ENCODE results near the gene NAMPT.
"Not testable (repeated sequence)": the region's sequence is repeated elsewhere in the genome, so short reads cannot be mapped to it uniquely, and the experiment has no call there.

NAMPT gene

DNA sequence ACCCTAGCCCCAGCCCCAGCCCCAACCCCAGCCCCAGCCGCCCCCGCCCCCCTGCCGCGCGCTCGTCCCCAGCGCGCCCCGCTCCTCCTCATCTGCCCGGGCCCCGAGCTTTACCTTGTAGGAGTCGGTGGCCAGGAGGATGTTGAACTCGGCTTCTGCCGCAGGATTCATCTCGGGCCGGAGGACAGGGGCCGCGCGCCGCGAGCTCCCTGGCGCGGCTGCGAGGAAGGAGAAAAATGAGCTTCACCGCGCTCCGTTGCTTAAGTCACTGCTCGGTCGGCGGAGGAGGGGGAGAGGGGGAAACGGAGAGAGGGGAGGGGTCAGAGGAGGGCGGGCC, at the start of gene NAMPT:
NAMPT (minus strand) TSS at position 270 of the 337 bp plus-strand sequence; CDS start at position 171, 99 bp downstream.
- DNase-seq (ENCODE audit: low read depth in 2 of 2) = no peak

DNA sequence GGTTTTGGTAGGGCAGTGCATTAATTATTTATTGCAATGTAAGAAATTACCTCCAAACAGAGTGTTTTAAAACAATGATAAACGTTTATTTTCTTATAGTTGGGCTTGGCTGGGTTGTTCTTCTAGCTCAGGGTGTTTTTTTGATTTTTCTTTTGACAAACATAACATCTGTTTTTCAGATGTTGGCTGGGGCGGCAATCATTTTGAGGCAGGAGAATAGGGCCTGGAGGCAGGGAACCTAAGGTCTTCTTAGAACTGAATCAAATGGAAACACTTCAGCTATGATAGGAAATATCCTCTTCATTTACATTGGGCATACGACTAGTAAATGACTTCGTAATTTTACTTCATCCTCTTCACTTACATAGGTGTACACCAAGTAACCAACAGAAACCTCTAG, 47.4 kb upstream of the NAMPT start:
- no peak for DNase-seq (ENCODE audit: low read depth in 2 of 2)

DNA sequence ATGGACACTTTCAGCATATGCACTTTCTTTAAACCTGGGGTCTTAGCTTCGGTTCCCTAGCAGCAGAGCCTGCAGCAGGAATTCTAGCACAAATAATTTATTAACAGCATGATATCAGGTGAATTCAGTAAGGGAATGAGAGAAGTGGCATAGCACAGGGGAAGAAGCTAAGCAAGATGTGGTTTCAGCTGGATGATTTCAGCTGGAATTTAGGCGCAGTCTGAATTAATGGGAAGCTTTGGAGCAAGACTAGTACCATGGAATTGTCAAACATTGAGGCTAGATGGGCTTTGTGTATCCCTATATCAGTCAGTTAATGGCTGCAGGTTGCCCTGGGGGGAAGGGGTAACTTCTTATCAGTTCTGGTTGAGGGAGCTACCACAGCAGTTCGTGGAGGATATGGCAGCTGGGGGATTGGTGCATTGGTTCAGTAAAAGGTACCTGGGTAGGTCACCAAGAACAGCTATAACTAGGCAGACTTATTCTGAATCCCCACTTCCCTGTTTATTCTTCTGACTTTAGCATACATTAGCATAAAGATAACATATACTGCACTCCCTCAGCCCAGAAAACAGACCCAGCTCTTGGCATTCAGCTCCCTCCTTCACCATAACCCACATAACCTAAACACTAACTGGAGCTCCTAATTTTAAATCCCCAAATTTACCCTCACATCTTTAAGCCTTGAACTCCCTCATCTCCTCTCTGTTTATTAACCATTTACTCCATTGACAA, 46.8 kb upstream of the NAMPT start:
- DNase-seq (ENCODE audit: low read depth in 2 of 2) = no peak

DNA sequence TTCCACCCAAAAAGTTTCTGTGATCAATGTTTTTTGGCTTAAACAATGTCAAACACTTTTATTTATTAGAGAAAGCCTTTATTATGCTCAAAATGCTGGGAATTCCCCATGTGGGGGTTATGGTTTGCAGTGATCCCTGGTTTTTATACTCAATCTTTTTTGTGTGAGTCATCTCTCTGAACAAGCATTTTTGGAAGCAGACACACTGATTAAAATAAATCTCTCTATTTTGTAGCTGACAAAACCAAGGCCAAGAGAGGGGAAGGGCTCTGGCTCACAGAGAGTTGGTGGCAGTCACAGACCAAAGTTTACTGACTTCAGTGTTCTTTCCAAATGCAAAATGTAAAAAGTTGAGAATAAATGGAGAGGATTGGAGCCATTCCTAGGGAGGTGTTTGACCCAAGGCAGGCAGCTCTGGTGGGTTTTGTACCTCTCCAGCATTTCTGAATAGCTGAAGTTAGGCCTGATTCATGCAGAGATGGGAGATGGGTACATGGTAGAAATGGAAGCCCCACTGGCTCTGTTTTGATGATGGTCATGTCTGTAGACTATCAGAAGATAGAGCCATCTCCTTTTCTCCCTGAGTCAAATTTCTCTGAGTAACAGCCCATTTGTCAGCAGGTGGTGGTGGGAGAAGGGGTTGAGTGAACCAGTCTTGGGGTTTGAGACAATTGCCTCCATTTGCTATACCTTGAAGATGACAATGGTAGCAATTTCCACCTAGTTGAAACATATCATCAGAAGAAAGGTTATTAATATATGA, 45.4 kb upstream of the NAMPT start:
- DNase-seq (ENCODE audit: low read depth in 2 of 2) = no peak

DNA sequence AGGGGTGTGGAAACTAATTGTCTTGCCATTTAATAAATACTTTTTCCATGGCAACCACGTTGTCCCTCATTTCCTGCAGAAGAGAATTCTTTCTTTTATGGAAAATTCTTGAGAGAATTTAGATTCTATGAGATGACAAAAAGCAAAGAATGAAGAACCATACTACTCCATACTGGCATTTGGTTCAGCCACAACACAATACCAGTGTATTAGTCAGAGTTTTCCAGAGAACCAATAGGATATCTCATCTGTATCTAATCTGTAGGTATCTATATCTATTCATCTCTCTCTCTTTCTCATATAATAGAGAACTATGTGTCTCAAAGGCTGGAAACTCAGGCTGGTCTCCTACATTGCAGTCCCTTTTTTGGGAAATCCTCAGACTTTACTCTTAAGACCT, 44.6 kb upstream of the NAMPT start:
- DNase-seq (ENCODE audit: low read depth in 2 of 2) = no peak

DNA sequence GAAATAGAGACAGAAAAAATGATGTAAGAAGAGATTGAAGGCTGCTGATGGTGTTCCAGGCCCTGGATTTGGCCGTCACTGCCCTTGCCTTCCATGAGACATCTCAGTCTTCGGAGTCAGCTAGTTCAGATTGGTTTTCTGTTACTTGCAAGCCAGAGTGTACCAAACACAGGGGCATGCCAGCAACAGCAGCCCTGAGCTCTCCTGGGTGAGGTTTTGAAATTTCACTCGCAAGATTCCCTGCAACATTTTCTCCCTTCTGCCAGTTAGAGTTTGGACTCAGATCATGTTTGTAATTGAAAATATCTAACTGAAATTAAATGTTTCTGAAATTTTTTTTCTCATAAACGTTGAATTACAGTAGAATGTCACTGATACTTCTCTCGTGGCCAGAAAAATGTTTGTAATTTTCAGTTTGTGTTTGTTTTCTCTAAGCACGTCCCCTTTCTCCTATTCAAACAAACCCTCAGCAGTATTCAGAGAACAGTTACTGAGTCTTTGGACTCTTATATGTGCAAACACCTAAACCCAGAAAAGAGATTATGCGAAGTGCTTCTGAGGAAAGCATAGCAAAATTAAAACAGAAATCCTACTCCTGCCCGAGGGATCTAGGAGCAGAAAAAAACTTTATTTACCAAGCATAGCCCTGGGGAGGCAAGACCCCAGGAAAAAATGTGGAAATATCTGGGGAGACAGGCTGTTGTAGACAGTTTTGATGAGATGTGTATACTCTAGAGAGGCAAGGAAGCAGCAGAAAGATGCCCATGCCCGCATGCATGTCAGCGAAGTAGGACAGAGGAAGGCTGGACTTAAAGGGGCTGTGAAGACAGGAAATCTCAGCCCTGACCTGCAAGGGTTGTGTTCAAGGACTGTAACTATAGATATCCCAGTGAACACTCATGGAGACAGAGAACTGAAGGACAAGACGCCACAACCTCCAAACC, 43.0 kb upstream of the NAMPT start:
- DNase-seq (ENCODE audit: low read depth in 2 of 2) = no peak

DNA sequence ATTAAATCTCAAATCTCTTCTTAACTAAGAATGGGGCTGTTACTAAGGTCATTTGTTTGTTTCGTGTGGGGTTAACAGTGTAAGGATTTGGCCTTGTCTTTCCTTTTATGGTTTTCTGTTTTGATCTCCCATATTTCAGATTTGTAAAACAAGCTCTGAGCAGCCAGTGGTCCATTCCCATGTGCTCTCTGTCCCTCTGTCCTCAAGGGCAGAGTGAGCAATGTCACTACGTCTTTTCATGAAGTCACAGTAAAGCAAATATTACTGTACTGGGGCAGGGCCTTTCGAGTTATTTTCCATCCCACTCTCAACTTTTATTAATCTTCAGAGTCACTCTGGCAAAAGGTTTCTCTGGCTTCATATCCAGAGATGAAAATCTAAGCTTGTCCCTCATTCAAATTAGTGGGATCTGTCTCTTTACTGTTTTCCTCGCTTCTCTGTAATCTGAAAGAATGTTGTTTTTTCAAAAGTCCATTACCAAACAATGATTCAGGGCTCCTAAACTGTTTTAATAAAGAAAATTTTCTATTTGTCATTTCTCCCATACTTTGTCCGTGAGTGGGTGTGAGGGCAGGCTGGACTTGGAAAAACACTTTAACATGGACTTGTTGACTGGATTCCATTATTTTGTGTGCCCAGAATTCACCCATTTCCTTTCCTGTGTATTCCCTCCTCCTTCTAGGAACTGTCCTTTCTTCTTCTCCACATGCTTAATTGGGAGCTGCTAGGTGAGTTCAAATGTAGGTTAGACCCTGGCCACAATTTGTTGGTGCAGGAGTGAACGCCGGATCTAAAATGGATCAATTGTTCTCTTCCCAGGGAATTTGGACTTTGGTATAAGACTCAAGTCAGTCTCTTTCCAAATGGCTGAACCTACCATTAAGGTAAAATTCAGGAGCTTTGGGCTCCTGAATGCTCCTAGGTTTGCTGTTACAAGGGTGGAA, 42.1 kb upstream of the NAMPT start:
- DNase-seq (ENCODE audit: low read depth in 2 of 2) = no peak

DNA sequence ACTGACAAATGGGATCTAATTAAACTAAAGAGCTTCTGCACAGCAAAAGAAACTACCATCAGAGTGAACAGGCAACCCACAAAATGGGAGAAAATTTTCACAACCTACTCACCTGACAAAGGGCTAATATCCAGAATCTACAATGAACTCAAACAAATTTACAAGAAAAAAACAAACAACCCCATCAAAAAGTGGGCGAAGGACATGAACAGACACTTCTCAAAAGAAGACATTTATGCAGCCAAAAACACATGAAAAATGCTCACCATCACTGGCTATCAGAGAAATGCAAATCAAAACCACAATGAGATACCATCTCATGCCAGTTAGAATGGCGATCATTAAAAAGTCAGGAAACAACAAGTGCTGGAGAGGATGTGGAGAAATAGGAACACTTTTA, 39.7 kb upstream of the NAMPT start:
- not testable (repeated sequence) for DNase-seq (ENCODE audit: low read depth in 2 of 2)

DNA sequence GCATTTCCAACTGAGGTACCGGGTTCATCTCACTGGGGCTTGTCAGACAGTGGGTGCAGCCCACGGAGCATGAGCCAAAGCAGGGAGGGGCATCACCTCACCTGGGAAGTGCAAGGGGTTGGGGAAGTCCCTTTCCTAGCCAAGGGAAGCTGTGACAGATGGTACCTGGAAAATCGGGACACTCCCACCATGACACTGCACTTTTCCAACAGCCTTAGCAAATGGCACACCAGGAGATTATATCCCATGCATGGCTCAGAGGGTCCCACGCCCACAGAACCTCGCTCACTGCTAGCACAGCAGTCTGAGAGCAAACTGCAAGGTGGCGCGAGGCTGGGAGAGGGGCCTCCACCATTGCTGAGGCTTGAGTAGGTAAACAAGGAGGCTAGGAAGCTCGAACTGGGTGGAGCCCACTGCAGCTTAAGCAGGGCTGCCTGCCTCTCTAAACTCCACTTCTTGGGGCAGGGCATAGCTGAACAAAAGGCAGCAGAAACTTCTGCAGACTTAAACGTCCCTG, 35.5 kb upstream of the NAMPT start:
- DNase-seq (ENCODE audit: low read depth in 2 of 2) = not testable (repeated sequence)

DNA sequence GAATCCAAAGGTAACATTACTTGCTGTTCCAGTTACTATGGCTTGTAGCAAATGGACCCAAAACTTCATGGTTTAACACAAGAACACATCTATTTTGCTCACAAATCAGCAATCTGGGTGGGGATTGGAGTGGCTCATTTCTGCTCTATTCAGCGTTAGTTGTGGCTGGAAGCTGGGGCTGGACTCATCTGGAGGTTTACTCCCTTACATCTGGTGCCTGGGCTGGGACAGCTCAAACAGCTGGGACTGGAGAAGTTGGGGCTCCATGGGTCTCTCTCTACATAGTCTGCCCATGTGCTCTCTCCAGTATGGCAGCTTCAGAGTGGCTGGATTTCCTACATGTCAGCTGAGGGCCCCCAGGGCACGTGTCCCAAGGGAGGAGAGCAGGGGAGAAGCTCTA, 33.7 kb upstream of the NAMPT start:
- no peak for DNase-seq (ENCODE audit: low read depth in 2 of 2)

DNA sequence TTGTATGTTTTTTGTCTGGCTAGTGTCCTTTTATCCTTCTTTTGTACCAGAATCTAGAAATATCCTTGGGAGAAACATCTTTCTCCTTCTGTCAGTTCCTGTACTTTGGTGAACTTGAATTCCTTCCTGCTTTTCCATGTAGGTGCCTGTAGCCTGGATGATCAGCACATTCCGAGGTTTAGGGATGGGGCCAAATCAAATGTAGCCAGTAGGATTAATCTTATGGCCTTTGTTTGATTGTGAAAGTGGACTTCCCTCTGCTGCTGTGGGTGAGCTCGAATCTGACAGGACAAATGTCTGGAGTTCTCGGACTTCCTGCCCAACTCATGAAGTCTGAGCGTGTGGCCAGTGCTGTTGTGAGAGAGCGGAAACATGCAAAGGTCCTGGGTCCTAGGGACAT, 33.2 kb upstream of the NAMPT start:
- no peak for DNase-seq (ENCODE audit: low read depth in 2 of 2)

DNA sequence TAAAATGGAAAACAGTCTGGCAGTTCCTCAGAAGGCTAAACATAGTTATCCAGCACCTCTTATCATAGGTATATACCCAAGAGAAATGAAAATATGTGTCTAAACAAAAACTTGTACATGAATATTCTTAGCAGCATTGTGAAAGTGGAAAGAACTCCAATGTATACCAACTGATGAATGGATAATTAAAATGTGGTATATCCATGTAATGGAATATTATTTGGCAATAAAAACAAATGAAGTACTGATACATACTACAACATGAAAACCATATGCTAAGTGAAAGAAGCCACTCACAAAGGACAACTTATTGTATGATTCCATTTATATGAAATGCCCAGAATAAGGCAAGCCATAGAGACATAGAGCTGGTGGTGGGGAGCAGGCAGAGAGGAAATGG, 32.2 kb upstream of the NAMPT start:
- no peak for DNase-seq (ENCODE audit: low read depth in 2 of 2)

DNA sequence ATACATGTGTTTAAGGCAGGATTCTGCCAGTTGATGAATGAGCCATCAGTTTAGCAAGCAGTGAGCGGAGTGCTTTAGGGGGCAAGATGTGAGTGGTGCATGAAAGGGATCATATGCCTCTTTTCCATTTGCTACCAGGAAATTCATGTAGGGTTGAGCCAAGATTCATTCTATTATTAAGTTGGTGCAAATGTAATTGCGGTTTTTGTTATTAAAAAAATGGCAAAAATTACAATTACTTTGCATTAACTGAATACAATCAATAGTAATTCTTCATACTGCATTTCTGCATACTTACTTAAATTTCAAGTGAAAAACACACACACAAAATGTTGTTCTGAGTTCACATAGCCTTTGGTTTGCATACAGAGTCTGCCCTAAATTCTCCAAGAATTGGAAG, 30.1 kb upstream of the NAMPT start:
- no peak for DNase-seq (ENCODE audit: low read depth in 2 of 2)

DNA sequence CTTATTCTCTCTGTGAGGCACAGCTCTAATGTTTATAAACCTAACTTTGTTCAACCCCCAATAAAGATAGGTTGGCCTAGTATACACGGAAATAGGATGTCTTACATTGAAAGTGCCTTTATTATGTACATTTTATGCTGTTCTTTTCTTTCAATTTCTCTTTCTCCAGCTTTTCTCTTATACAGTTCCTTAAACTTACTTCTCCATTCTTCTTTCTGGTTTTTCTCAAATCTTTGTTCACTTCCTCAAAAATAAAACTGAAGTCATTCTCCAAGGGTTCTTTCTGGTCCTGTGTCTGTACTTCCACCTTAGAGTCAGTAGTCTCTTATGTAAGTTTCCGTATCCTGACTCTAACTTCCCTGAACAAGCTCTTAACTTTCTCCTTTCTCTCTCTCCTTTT, 29.2 kb upstream of the NAMPT start:
- DNase-seq (ENCODE audit: low read depth in 2 of 2) = no peak

DNA sequence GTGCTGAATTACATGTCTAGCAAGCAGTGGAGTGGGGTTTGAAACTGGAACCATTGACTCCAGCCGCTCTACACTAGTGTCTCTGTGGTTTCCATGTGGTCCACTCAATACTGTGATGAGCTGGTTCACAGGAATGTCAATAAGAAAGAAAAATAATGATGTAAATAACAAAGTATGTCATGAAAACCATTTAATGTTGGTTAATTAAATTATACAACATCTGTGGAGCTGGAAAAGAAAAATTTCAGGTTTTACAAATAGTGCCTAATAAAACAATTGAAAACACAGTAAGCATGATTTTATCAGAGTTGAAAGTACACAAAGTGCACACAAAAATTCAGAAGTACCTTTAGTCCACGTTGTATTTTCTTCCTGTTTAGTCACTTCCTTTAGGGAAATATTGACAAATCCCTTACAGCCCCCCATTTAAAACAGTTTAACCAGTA, 28.7 kb upstream of the NAMPT start:
- DNase-seq (ENCODE audit: low read depth in 2 of 2) = no peak

DNA sequence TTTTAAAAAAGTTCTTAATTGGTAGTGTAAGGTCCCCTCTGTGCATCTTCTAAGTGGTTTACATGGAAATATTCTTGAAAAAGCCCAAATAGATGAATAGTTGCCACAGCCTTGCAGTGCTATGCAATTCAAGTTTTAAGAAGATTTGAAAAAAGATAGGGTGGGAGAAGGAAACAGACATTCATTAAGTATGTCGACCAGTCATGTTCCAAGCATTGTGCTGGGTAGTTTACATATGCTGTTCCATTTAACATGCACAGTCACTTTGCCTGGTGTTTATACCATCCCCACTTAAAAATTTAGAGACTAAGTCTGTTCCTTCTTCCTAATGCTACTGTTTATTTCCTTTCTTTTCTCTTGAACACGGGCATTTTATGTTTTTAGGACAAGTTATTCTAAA, 28.1 kb upstream of the NAMPT start:
- no peak for DNase-seq (ENCODE audit: low read depth in 2 of 2)

DNA sequence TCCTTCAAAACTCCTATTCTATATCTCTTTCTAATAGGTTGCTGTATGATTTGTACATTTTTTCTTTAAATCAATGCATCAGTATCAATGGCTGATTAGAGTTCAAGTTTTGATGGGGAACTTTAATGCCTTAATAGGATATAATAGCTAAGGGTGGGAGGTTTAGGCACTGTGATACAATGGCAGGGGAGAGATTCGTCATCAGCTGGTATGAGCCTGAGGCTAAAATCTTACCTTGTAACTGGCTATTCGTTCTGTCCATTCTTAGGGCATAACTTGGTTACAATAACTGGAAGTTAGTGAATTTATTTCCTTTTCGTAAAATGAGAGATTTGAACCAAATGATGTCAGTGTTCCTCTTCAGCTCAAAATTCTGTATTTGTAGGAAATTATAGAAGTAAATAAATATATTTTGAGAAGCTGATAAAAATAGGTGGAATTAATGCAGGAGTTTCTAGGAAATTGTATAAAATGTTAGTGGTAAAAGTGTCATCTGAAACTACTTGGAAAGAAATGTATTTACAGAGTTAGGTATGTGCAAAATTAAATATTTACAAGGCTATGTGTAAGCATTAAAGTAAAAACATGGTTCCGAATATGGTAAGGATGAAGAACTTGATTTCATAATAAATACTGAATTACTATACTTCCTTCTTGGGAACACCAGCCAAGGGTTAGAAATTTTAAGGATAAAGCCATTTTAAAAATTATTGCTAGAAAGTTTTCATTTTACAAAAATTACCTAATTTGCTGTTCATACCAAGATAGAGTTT, 27.5 kb upstream of the NAMPT start:
- DNase-seq (ENCODE audit: low read depth in 2 of 2) = no peak

DNA sequence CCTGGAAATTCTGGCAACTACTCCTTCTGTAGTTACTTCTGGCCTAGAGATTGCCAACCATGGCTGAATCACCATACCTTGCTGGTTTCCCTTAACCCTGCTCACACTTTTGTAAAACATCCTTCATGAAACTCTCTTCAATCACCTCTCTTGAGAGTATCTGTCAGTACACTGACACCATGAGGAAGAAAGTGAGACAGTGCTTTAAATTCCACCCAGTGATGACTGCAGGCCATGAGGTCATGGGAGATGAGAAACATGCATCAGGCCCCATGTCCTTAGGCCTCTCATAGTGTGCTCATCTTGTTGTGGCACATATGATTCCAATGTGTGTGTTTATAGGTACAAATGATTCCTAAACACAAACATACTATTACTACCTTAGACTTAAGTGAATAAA, 24.6 kb upstream of the NAMPT start:
- no peak for DNase-seq (ENCODE audit: low read depth in 2 of 2)

DNA sequence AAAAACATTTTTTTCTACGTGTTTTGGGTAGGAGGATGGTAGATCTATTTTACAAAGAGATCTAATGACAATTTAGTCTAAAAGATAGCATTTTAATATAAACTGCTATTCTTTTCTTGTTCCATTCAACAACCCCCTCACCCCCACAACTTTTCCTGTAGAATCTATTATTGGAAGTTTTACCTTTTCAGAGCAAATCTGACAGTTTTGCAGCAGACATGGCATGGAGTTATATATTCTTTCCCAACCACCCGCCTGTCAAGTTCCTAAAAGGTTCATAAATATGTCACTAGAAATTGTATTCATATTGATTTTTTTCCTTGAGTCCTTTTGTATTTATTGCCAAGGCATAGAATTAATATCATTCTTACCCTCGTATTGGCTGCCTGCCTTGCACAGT, 21.5 kb upstream of the NAMPT start:
- DNase-seq (ENCODE audit: low read depth in 2 of 2) = no peak

DNA sequence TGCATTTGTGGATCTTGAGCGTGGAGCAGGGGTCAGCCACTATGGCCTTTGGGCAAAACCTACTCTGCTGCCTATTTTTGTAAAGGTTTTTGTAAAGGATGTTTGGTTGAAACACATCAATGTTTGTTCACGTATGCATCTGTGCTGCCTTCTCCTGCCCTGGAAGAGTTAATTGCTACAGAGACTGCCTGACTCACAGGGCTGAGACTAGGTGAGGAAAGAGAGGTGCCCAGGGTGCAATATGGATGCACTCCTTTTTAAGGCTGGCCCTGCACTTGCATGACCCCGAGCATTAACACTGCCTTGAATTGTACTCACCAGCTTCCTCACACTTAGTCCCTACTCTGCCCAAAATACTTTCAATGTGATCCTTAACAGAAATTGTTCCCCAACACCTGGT, 20.9 kb upstream of the NAMPT start:
- no peak for DNase-seq (ENCODE audit: low read depth in 2 of 2)

Data from activated CD4-positive, alpha-beta T cell treated with anti-CD3 and anti-CD28 coated beads for 24 hours (primary cell).